Measurements from ENCODE around the gene GULP1. TPM values are rescaled to one million over a fixed set of nuclear protein-coding genes. Genes with fewer than 3 reads are reported as not detected.

GULP1 gene
- total RNA-seq, 3 donors from 2014 or later = 9.0 to 35.7 (median 15.1) TPM

DNA sequence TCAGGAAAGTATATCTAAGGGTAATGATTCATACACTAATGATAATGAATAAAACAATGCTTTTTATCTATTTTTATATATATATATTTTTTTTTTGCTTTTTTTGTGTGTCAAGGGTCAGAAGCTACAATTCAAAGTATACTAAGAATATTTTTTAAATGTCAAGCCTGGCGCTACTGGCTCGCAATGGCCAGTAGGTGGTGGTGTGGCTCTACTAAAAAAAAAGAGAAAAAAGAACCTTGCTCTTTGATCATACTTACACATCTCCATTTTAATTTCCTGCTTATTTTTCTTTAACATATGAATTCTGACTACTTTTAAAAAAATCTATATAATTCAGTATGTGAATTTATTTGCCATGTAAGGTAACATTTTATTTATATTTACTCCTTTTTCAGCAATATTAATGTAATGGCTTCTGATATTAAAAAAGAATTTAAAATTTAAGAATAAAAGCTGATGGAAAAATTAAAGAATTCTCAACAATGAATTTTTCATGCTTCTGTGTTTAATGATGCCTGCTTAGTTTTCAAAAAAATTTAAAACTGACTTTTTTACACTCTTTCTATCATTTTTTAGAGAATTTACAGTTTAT is 232.9 kb downstream of the GULP1 start:
- Histone ChIP-seq H3K9me3 (no peaks in the 10 kb centered on the region), H3K4me3 (no peak overlapping the region), H3K36me3 (ENCODE audit: low read depth) (no peaks in the 10 kb centered on the region), H3K4me1 (ENCODE audit: low read depth) (no peaks in the 10 kb centered on the region)
- TF ChIP-seq, protein P1, sequence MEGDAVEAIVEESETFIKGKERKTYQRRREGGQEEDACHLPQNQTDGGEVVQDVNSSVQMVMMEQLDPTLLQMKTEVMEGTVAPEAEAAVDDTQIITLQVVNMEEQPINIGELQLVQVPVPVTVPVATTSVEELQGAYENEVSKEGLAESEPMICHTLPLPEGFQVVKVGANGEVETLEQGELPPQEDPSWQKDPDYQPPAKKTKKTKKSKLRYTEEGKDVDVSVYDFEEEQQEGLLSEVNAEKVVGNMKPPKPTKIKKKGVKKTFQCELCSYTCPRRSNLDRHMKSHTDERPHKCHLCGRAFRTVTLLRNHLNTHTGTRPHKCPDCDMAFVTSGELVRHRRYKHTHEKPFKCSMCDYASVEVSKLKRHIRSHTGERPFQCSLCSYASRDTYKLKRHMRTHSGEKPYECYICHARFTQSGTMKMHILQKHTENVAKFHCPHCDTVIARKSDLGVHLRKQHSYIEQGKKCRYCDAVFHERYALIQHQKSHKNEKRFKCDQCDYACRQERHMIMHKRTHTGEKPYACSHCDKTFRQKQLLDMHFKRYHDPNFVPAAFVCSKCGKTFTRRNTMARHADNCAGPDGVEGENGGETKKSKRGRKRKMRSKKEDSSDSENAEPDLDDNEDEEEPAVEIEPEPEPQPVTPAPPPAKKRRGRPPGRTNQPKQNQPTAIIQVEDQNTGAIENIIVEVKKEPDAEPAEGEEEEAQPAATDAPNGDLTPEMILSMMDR (IDR thresholded peaks at IDR 0.05) = peak; percentile 62
- peak in 1 of 3 donors; percentile 33 for DNase-seq
- ATAC-seq = peak; percentile 54
- intact Hi-C loops (cut with DNase I, micrococcal nuclease) = loop anchor here (5.0 to 10.0 kb wide), 4 partner anchors 263 to 890 kb away; no protein-coding TSS in a partner anchor

DNA sequence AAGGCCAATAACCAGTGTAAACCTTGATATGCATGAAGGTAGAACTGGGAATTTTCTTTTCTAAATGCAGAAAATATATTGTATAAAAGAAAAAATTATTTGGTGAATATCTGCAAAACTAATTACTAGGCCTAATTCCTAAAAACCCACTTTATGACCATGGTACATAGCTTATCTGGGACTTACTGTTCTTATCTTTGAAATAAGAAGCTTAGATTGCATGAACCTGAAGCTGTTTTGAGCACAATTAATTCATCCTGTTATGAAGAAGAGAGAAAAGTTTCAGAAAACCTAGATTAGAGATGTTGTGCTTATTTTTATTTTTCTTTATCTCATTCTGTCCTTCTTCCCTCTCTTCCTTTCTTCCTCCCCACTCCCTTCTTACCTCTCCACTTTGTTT is 235.0 kb downstream of the GULP1 start:
- intact Hi-C loops (cut with DNase I, micrococcal nuclease) = loop anchor here (5.0 to 10.0 kb wide), 4 partner anchors 261 to 888 kb away; no protein-coding TSS in a partner anchor
- no peak for DNase-seq
- Histone ChIP-seq H3K4me3 (no peak overlapping the region), H3K9me3 (no peaks in the 10 kb centered on the region), H3K36me3 (ENCODE audit: low read depth) (no peaks in the 10 kb centered on the region), H3K4me1 (ENCODE audit: low read depth) (no peaks in the 10 kb centered on the region)
- ATAC-seq = no peak
- TF ChIP-seq, protein P1 (IDR thresholded peaks at IDR 0.05) = no peak

DNA sequence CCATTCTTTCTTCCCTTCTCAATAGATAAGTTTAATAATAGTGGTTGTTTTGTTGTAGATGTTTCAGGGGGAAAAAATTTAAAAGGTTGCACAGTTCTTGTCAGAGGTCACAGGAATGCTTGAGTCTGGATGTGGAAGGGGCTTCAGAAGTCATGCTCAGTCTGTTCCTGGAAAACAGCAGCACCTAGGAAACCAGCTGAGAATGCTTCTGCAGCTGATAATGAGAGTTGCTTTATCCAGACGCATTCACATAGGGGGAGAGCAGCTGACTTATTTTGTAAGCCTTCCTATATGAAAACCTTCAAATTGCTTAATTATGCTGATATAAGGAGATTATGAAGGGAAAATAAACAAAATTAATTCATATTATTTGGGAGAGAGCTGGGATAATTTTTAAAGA is 235.5 kb downstream of the GULP1 start:
- intact Hi-C loops (cut with DNase I, micrococcal nuclease) = loop anchor here (5.0 to 10.0 kb wide), 4 partner anchors 260 to 888 kb away; no protein-coding TSS in a partner anchor
- no peak for ATAC-seq
- Histone ChIP-seq H3K4me3 (no peak overlapping the region), H3K4me1 (ENCODE audit: low read depth) (no peaks in the 10 kb centered on the region), H3K36me3 (ENCODE audit: low read depth) (no peaks in the 10 kb centered on the region), H3K9me3 (no peaks in the 10 kb centered on the region)
- DNase-seq = no peak
- TF ChIP-seq, protein P1 (IDR thresholded peaks at IDR 0.05) = no peak

DNA sequence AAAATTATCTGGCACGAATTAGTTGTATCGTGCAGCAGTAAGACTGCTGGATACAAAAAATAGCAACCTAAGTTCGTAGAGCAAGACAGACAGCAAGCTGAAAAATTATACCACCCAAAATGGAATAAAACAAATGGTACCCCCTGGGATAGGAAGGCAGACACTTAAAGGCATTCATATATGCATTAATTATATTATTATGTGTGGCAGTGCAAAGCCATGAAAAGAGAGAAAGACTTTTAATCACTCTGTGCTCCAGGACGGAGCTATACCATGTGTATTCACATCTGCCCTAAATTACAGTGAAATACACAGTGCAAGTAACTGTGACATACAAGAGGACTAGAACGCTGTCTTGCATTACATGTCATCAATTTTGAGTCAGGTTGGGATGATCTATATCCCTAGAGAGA is 235.9 kb downstream of the GULP1 start:
- no peak overlapping the region for H3K4me3 ChIP-seq
- H3K9me3 ChIP-seq = no peaks in the 10 kb centered on the region
- no peaks in the 10 kb centered on the region for H3K36me3 ChIP-seq (ENCODE audit: low read depth)
- TF ChIP-seq, protein P1 (IDR thresholded peaks at IDR 0.05) = no peak
- no peak for ATAC-seq
- DNase-seq = no peak
- H3K4me1 ChIP-seq (ENCODE audit: low read depth) = no peaks in the 10 kb centered on the region
- intact Hi-C loops (cut with DNase I, micrococcal nuclease) = loop anchor here (5.0 to 10.0 kb wide), 4 partner anchors 260 to 887 kb away; no protein-coding TSS in a partner anchor

DNA sequence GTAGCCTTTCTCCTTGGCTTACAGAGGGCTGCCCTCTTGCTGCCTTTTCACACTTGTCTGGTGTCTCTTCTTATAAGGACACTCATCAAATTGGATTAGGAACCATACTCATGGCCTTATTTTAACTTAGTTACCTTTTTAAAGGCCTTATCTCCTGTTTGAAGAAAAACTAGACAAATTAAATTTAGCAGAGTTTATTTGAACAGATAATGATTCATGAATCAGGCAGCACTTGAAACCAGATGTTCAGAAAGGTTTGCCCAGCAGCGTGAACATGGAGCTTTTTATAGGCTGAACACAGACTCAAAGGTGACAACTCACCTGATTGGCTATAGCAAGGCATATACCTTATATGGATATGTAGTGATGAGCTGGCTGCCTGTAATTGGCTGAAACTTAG is 238.0 kb downstream of the GULP1 start:
- no peaks in the 10 kb centered on the region for H3K9me3 ChIP-seq
- no peak overlapping the region for H3K4me3 ChIP-seq
- H3K36me3 ChIP-seq (ENCODE audit: low read depth) = no peaks in the 10 kb centered on the region
- ATAC-seq (no peak), DNase-seq (no peak)
- intact Hi-C loops (cut with DNase I, micrococcal nuclease) = loop anchor here (5.0 to 10.0 kb wide), 4 partner anchors 258 to 885 kb away; no protein-coding TSS in a partner anchor
- TF ChIP-seq, protein P1 (IDR thresholded peaks at IDR 0.05) = no peak
- H3K4me1 ChIP-seq (ENCODE audit: low read depth) = no peaks in the 10 kb centered on the region
